ENCODE data around the gene DLG2.

Gene DLG2

GRCh38 chr11:83836883-83837654 is 1790.1 kb downstream of the DLG2 start:
- DNase-seq (ENCODE audit: low spot score), result peak; percentile 71

- no peak for DNase-seq (ENCODE audit: low spot score)
These were observed 1791.1 kb downstream of the DLG2 start for GRCh38 chr11:83836065-83836464.

DNA sequence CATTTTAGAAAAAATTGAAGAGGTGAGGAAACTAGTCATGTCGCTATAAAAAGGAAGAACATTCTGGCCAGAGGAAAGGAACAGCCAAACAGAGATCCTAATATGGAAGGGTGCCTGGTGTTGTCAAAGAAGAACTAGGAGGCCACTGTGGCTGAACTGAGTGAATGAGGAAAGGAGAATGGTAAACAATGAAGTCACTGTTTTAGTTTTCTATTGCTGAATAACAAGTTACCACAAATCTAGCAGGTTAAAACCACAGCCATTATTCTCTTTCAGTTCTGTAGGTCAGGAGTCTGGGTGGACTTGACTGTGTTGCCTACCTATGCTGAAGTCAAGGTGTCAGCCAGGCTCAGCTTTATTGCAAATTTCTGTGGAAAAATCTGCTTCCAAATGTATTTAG is 1791.7 kb downstream of the DLG2 start:
- no peak for DNase-seq (ENCODE audit: low spot score)

- no peak for DNase-seq (ENCODE audit: low spot score)
These were observed 1795.2 kb downstream of the DLG2 start for GRCh38 chr11:83831929-83832328.

DNA sequence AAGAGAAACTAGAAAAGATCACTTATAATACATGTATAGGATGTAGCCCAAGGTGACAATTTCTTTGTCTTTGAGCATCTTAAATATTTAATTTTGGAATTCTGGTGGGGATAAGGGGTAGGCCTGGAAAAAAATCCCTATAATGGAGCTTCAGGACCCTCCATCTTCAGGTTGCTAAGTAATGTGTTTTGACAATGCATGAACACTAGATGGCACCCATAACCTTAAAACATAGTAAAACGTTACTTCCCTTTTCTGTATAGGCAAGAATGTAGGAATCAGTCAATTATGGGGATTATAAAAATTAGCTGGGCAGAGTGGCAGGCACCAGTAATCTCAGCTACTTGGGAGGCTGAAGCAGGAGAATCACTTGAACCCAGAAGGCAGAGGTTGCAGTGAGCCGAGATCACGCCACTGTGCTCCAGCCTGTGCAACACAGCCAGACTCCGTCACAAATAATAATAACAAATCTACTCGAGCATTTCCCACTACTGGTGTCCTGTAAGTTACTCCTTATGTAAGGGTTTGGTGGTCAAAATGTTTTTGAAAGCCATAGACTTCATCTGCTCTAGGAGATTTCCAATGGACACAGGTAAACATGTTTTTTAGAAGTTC is 1799.1 kb downstream of the DLG2 start:
- DNase-seq (ENCODE audit: low spot score), result no peak

GRCh38 chr11:83827520-83827919 is 1799.6 kb downstream of the DLG2 start:
- DNase-seq (ENCODE audit: low spot score), result no peak

- DNase-seq (ENCODE audit: low spot score), result no peak
These were observed 1801.1 kb downstream of the DLG2 start for GRCh38 chr11:83826078-83826477.

- DNase-seq (ENCODE audit: low spot score), result no peak
These were observed 1803.6 kb downstream of the DLG2 start for GRCh38 chr11:83823461-83824025.

GRCh38 chr11:83819931-83820549 is 1807.1 kb downstream of the DLG2 start:
- no peak for DNase-seq (ENCODE audit: low spot score)

GRCh38 chr11:83818349-83818748 is 1808.8 kb downstream of the DLG2 start:
- DNase-seq (ENCODE audit: low spot score), result no peak

GRCh38 chr11:83816572-83817187 is 1810.5 kb downstream of the DLG2 start:
- no peak for DNase-seq (ENCODE audit: low spot score)

- DNase-seq (ENCODE audit: low spot score), result no peak
These were observed 1811.4 kb downstream of the DLG2 start for GRCh38 chr11:83815736-83816135.

GRCh38 chr11:83813296-83813695 is 1813.8 kb downstream of the DLG2 start:
- DNase-seq (ENCODE audit: low spot score), result no peak

- no peak for DNase-seq (ENCODE audit: low spot score)
These were observed 1817.9 kb downstream of the DLG2 start for GRCh38 chr11:83809274-83809673.

GRCh38 chr11:83801799-83802198 is 1825.3 kb downstream of the DLG2 start:
- DNase-seq (ENCODE audit: low spot score), result no peak

- DNase-seq (ENCODE audit: low spot score), result no peak
These were observed 1833.8 kb downstream of the DLG2 start for GRCh38 chr11:83793310-83793709.

DNA sequence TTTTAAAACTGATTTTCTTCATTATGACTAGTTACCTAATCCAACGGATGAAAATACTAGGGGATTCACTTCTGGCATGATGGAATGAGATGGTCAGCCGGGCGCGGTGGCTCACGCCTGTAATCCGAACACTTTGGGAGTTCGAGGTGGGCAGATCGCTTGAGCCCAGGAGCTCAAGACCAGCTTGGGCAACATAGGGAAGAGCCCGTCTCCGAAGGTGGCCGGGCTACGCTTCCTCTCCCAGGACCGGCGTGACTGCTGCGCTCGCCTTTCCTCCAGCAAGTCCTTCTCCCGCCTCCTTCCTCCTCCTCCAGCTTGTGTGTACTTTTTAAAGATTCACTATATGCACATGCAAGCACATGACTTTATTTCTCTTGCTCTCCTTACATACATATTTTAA is 1835.6 kb downstream of the DLG2 start:
- no peak for DNase-seq (ENCODE audit: low spot score)

- no peak for DNase-seq (ENCODE audit: low spot score)
These were observed 1841.2 kb downstream of the DLG2 start for GRCh38 chr11:83785942-83786341.

- no peak for DNase-seq (ENCODE audit: low spot score)
These were observed 1842.7 kb downstream of the DLG2 start for GRCh38 chr11:83784419-83784818.

DNA sequence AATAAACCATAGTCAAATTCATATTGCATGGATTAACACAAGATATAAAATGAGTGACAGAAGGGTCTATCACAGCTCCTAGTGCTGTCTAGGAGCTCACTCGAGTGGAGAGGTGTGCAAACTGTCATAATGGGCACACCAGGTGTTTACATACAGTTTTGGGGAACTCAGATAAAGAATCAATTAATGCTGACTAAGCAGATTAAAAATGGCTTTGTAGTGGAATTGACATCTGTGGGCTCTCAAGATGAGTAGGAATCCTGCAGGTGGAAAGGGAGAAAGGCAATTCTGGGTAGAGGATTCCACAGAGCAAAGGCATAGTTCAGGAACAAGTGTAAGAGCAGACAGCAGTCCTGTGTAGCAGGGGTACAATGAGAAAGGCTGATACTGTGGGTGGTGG is 1844.8 kb downstream of the DLG2 start:
- no peak for DNase-seq (ENCODE audit: low spot score)

DNA sequence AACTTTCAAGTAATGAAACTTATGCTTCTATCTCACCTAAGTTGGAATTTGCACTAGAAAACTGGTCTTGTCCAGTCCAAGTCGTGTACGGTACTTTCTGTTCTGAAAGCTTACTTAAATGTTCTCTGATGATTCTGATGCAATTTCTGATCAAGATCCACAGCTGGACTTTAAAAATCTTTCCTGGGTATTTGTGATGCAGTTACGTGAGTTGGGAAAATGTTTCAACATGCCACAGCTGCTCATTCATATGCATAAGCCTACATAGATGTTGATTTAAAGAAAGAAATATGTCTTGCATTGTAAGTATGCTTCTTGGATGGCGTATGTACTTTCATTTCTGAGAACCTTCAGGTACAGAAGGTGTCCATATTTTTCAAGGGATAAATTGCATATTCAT is 1847.3 kb downstream of the DLG2 start:
- no peak for DNase-seq (ENCODE audit: low spot score)

GRCh38 chr11:83778596-83778995 is 1848.5 kb downstream of the DLG2 start:
- DNase-seq (ENCODE audit: low spot score), result no peak
